ENCODE results near the gene C8A.
A peak's percentile ranks its signal among the peaks of the same experiment; 100 is the strongest.

Gene C8A

GRCh38 chr1:56854521-56855099, at the start of gene C8A:
Gene C8A (plus strand): TSS chr1:56854797. CDS start chr1:56854902, 105 bp downstream.
- no peak for DNase-seq

- DNase-seq: no peak
Measured at GRCh38 chr1:56806804-56807203, 47.8 kb upstream of the C8A start.

DNA sequence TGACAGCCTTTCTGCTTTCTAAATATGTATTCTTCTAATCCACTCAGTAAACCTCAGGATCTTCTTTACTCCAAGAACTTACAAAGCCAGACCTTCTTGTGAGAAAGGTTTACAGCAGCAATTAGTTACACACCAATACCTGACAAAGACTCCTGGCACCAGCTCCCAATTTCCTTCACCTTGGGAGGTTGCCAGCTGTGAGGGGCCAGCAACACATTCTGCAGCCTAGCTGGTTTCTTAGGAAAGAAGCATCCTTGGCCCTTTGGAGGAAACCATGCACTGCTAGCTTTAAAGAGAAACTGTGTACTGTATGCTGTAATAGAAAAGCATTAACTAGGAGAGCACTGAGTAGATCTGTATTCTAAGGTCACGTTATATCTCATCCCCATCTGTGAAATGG, 46.2 kb upstream of the C8A start:
- no peak for DNase-seq

DNA sequence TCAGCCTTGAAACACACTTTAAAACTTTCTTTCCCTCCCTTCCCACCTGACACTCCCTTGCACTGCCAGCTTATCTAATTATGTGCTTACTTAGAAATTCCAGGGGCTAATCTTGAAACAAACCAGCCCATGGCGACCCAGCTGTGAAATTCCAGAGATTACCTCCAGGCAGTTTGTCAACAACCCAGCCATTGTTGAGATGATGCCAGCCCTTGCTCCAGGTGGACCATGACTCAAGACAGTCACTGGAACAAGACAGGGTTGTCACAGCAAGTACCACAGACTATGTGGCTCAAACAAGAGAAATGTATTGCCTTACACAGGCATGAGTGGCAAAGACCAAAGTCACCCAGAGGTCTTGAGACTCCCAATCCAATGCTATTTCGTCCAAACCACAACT, 43.3 kb upstream of the C8A start:
- DNase-seq: no peak

GRCh38 chr1:56814205-56814604, 40.4 kb upstream of the C8A start:
- DNase-seq: no peak

GRCh38 chr1:56816264-56816663, 38.3 kb upstream of the C8A start:
- DNase-seq: no peak

GRCh38 chr1:56816909-56817308, 37.7 kb upstream of the C8A start:
- no peak for DNase-seq

GRCh38 chr1:56817716-56818463, 36.7 kb upstream of the C8A start:
- DNase-seq: no peak

DNA sequence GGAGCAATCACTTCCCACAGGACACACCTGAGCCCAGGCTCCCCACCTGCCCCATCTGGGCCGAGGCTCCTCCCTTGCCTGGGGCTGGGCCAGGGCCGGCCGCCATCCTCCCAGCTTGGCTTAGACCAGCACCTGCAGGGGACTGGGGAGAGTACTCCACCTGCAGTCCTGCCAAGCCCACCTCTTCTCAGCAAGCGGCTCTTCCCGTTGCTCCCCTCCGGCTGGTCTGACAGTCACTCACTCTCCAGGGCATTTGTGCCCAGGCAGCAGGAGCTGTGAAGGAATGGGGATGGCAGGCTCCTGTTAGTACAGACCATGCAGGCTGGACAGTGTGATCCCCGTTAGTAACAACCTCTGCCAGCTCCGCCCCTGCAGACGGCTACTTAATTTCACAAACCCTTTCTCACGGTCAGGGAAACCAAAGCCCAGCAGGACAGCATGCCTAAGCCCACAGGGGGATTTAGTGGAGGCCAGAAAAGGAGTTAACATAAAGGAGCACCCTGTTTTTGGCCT, 35.2 kb upstream of the C8A start, which contains the start of gene FYB2:
Gene FYB2, minus strand, starts transcription at position 18 of the 513 bp plus-strand sequence. CDS start 114 bp downstream, outside the sequence.
- DNase-seq: no peak

DNA sequence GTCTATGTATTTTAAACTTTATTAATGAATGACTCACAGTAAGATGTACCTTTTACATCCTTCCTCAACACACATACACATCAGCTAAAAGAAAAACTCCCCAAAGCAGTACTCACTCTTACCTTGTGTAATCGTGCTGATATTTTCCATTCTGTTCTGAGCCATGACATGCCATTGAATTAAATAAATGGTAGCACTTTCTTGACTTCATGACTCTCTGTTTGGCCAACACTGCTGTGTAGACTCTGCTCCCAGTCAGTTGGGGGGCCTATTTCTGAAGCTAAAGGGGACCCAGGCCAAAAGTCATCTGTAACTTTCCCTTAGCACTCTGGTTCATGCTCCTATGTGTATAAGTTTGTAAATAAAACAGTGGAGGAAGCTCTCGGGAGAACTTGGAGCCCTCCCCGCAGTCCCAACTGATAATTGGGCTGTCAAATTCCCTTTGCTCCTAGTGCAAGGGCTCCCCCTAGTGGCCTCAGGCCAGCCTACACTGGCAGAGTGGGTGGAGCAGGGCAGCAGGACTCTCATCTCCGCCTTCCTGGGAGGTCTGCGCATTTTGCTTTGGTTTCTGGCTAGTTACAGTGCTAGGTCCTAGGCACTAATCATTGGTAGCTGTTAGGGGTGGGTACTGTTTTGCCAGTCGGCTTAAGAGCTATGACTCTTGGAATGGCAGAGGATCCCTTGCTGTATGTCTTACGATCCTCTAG, 33.7 kb upstream of the C8A start:
- peak; percentile 45 for DNase-seq

- no peak for DNase-seq
Measured at GRCh38 chr1:56821462-56821797, 33.2 kb upstream of the C8A start.

DNA sequence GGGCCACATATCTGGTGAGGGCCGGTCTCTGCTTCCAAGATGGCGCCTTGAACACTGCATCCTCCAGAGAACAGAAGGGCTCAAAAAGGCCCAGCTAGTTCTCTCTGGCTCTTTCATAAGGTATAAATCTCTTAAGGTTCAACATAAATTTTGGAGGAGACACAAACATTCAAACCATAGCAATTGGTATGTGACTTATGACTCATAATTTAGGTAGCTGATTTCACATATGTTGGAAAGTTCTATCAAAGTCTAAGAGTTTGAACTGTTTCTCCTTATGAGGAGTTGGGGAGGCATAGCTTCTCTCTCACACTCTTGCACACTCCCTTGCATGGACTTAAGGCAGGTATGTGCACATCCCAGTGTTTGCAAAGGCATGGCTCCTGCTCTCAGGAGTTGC, 30.3 kb upstream of the C8A start:
- no peak for DNase-seq

DNA sequence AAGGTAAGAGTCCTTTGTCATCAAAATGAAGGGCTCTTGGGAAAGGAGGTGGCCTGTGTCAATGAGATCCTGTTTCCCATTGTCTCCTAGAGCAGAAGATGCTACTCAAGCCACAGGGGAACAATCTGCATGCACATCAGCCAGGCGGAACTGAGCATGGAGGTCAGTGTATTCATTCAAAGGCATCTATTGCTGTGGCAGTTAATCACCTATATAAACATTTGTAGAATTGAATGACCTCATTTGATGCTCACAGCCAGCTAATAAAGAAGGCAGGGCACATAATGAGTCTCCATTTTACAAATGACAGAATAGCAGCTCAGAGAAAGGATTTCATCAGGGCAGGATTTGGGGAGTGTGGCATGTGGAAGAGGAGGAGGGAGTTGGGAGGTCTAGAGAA, 29.7 kb upstream of the C8A start:
- no peak for DNase-seq

GRCh38 chr1:56825436-56825835, 29.2 kb upstream of the C8A start:
- no peak for DNase-seq

- no peak for DNase-seq
Measured at GRCh38 chr1:56827711-56828110, 26.9 kb upstream of the C8A start.

DNA sequence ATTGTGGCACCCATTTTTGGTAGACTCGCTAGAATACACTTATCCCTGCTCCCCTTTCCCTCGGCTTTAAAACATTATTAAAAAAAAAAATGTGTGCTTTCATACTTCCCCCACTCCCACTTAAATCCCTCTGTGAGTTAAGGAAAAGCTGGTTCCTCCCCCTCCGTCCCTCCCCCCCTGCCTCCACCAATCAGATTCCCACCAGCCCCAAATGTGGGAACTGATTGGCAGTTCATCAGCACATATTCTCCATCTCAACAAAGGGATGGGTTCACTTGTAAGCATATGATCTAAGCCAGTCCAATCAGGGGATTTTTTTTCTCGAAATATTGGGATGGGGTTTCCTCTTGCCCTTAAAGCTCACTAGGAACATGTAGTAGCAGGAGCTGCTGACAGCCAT, 24.5 kb upstream of the C8A start:
- DNase-seq: no peak

DNA sequence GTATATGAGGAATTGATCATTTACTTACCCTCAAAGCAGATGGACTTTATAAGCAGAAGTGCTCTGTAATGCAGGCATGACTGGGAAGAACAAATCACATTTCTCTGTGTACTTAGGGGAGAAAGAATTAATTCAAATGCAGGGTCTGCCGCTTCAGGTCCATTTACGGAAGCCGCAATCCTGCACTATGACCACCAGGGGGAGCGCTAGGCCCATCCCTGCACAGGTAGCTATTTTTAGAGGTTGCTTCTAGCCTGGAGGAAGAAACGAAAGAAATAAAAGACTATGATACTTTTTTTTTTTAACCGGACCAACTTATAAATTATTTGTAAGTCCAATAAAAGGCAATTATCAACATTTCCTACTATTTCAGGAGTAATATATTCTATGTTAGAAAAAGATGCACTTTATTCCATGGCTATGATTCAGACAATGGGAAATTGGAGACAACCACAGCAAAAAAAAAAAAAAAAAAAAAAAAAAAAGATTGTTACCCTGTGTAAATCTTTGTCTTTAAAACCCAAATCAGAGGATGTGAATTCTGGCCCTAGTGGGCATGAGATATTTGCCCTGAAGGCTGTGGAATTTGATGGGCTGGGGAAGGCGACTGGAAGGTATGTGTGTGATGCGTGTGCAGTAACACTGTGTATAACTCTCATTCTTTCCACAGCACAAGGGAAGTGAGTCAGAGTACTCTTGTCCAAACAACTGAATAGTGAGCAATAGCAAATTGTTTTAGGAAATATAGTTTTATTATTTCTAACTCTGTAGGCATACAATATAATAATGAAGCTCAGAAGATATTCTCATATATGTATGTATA, 22.5 kb upstream of the C8A start:
- DNase-seq: peak; percentile 59

DNA sequence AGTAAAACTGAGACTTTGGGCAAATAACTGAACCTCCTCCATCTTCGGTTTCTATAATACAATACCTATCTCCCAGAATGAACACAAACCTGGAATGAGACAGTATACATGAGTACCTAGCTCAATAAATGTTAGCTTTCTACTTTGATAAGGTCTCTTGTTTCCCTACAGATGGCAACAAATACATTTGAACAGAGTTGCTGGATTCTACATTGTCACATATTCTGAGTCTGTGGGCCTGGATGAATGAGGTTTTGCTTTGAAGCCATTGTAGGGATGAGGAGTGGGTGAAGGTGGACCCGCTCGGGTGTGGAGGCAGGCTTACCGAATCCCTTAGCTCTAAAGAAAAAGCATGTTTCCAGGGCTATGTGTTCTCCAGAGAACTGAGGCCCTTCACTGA, 21.5 kb upstream of the C8A start:
- no peak for DNase-seq

GRCh38 chr1:56834137-56834900, 20.3 kb upstream of the C8A start:
- no peak for DNase-seq

- no peak for DNase-seq
Measured at GRCh38 chr1:56835657-56836056, 18.9 kb upstream of the C8A start.

GRCh38 chr1:56836359-56836758, 18.2 kb upstream of the C8A start:
- DNase-seq: no peak

GRCh38 chr1:56837244-56837939, 17.2 kb upstream of the C8A start:
- no peak for DNase-seq

Data from CD4-positive, alpha-beta T cell treated with Interleukin-15 for 1 hour (primary cell).